SU-DHL-6 (cell line): ENCODE results near the gene HAUS7.

Experiments used
- CTCF ChIP-seq: fragments of 200-600 bp; sonication (generic); IDR thresholded peaks from one replicate; pipeline ENCODE4 v1.5.1; 2017; ENCODE audit warnings: antibody characterized with exemption, mild to moderate bottlenecking, low read length, moderate library complexity; ENCODE audit not compliant: insufficient read depth, poor library complexity, severe bottlenecking
- EZH2phosphoT487 ChIP-seq: fragments of 200-600 bp; sonication (generic), shearing (Covaris generic); conservative IDR thresholded peaks from 2 replicates; pipeline ENCODE4 v1.6.1; 2018; ENCODE audit warnings: mild to moderate bottlenecking, antibody characterized with exemption, low read length, moderate library complexity, mixed read lengths

GRCh38 chrX:153458476-153458875 is 11.9 kb downstream of the HAUS7 start:
- TF ChIP-seq CTCF, result no peak
- TF ChIP-seq EZH2phosphoT487, result no peak
